Gastrocnemius medialis (tissue), 4 donors: Measurements from ENCODE around the gene ATP2C2.

Source experiments
- POLR2A ChIP-seq, 2 donors: fragments of 450-650 bp; IDR thresholded peaks; one replicate each; pipeline ENCODE4 v1.6.1; 2017; ENCODE audit warnings: antibody characterized with exemption in 2 of 2, mild to moderate bottlenecking in 2 of 2, moderate library complexity in 2 of 2
- TF ChIP-seq, protein P1 (sequence below), 5 experiments: fragments of 450-650 bp in 3 of 5; fragments of 200-600 bp in 2 of 5; sonication (generic) in 2 of 5; IDR thresholded peaks in 4 of 5; conservative IDR thresholded peaks in 1 of 5; 1 replicate in 4 of 5; 2 replicates in 1 of 5; pipeline ENCODE4 v1.5.1; 2016 to 2019; ENCODE audit warnings: antibody characterized with exemption in 5 of 5, mild to moderate bottlenecking in 3 of 5, moderate library complexity in 3 of 5

DNA sequence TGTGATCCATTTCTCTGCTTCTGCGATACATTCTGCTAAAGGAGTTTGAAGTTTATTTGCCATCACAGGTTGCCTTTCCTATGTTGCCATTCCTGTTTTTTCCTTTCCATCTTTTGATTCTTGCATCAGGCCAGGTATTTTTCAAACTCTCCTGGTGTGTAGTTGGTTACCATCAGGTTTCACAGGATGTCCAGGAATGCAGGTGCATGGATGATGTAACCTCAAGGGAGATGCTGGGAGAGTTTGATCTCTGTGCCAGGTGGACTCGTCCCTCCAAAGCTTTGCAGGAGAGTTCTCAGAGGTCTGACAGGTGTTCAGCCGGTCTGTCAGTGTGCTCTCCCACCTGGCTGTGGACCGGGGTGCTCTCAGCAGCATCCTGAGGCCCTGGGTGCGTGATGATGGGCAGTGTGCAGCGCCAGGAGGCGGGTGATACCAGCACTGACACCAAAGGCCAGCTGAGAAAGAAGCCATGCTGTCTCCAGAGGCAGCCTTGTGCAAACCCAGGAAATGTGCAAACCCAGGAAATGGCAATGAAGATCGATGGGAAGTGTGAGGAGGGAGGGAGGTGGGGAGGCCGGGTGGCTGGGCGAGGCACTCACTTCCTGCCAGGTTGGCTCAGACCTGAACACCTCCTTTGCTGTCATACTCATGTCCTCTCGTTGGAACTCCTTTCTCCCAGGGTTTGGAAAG lies 1.7 kb downstream of the ATP2C2 start:
- TF ChIP-seq, protein P1, sequence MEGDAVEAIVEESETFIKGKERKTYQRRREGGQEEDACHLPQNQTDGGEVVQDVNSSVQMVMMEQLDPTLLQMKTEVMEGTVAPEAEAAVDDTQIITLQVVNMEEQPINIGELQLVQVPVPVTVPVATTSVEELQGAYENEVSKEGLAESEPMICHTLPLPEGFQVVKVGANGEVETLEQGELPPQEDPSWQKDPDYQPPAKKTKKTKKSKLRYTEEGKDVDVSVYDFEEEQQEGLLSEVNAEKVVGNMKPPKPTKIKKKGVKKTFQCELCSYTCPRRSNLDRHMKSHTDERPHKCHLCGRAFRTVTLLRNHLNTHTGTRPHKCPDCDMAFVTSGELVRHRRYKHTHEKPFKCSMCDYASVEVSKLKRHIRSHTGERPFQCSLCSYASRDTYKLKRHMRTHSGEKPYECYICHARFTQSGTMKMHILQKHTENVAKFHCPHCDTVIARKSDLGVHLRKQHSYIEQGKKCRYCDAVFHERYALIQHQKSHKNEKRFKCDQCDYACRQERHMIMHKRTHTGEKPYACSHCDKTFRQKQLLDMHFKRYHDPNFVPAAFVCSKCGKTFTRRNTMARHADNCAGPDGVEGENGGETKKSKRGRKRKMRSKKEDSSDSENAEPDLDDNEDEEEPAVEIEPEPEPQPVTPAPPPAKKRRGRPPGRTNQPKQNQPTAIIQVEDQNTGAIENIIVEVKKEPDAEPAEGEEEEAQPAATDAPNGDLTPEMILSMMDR (IDR thresholded peaks at IDR 0.05 in 4 of 5, conservative IDR thresholded peaks at IDR 0.05 in 1 of 5) = no peak
- no peak for TF ChIP-seq POLR2A (IDR thresholded peaks at IDR 0.05)
